ENCODE measurements around the gene GTPBP10.

The GTPBP10 gene

DNA sequence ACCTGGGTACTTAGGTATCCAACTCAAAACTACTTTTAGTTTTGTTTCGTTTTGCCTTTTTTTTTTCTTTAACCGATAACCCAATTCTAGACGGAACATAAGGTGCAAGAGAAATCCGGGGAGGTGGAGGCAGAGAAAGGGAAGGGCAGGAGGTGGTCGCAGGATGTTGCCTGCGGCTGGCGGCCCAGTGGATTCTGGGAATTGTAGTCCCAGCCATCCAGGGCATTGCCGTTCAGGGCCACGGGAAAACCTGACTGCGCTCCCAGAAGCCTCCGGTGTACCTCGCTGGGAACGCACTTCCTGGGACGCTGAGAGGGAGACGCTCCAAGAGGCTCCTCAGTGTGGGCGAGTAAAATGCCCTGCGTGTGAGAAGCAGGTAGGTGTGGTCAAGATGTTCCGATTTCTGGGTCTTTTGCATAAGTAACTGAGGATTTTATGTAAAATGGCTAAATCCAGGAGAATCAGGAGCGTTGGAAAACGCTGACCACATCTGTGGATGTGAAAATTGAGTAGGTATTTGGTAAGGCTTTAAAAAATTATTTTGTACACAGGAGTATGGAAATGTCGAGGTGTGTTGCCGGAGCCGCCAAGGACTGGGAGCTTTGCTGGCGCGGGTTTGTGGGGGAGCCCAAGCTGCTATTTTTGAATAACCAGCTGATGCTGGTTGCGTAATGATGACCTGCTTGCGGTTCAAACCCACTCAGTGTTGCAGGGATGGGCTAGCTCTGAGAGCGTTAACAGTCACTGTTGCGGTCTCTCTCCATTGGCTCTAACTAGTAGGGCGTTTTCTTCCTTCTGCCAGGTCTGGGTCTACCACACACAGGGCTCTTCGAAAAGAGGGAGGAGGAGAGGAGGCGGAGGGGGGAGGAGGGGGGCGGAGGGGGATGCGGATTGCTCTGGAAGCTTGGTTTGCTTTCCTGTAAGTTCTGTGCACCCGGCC, 56.9 kb downstream of the GTPBP10 start, which contains the start of gene CLDN12:
Gene CLDN12 (plus strand): TSS at position 288 of the 940 bp plus-strand sequence. CDS start 9,216 bp downstream, outside the sequence.
- ATAC-seq (ENCODE audit: insufficient read depth, low read depth) (peak; percentile 99), DNase-seq (peak; percentile 85)
- Histone ChIP-seq H3K4me1 (ENCODE audit: insufficient read depth, low read length) (peaks cover 22% of the 10 kb centered on the region), H3K9ac (ENCODE audit: low read depth, low read length) (peak within 1 kb of the TSS; percentile 63), H3K36me3 (ENCODE audit: insufficient read depth, low read length) (peaks cover 17% of the 10 kb centered on the region; the same call in 1 of the 2 replicates), H3K4me3 (ENCODE audit: low read depth in 1 of 2, low read length in 2 of 2) (peak within 1 kb of the TSS; percentile 42 to 89), H3K79me2 (ENCODE audit: insufficient read depth, low read length) (no peaks in the 10 kb centered on the region; the same call in 1 of the 2 replicates), H3K9me3 (ENCODE audit: insufficient read depth, low read length, severe bottlenecking) (no peaks in the 10 kb centered on the region), H4K20me1 (ENCODE audit: insufficient read depth, low read length) (no peaks in the 10 kb centered on the region), H3K27me3 (ENCODE audit: insufficient read depth, low read length, poor library complexity) (no peaks in the 10 kb centered on the region), H2AFZ (ENCODE audit: low read depth, low read length) (peak within 1 kb of the TSS; percentile 93), H3K4me2 (ENCODE audit: insufficient read depth, low read length) (peak within 1 kb of the TSS; percentile 90), H3K27ac (ENCODE audit: low read length) (peak within 1 kb of the TSS; percentile 81)
- TF ChIP-seq, protein P1, sequence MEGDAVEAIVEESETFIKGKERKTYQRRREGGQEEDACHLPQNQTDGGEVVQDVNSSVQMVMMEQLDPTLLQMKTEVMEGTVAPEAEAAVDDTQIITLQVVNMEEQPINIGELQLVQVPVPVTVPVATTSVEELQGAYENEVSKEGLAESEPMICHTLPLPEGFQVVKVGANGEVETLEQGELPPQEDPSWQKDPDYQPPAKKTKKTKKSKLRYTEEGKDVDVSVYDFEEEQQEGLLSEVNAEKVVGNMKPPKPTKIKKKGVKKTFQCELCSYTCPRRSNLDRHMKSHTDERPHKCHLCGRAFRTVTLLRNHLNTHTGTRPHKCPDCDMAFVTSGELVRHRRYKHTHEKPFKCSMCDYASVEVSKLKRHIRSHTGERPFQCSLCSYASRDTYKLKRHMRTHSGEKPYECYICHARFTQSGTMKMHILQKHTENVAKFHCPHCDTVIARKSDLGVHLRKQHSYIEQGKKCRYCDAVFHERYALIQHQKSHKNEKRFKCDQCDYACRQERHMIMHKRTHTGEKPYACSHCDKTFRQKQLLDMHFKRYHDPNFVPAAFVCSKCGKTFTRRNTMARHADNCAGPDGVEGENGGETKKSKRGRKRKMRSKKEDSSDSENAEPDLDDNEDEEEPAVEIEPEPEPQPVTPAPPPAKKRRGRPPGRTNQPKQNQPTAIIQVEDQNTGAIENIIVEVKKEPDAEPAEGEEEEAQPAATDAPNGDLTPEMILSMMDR (IDR thresholded peaks at IDR 0.05; ENCODE audit: borderline replicate concordance, extremely low read depth, low read length, poor library complexity, severe bottlenecking) = no peak
- TF ChIP-seq EZH2 (IDR thresholded peaks at IDR 0.05; ENCODE audit: borderline replicate concordance, low read depth, low read length, severe bottlenecking) = no peak

DNA sequence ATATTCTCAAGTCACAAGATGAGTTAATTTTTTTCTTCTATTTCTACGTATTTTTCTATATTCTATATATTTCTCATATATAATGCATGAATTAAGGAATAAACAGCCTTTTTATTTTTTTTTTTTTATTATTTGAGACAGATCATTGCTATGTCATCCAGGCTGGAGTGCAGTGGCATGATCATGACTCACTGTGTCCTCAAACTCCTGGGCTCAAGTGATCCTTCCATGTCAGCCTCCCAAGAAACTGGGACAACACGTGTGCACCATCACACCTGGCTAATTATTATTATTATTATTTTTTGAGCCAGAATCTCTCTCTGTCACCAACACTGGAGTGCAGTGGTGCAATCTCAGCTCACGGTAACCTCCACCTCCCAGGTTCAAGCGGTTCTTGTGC, 58.3 kb downstream of the GTPBP10 start:
- Histone ChIP-seq H3K9me3 (ENCODE audit: insufficient read depth, low read length, severe bottlenecking) (no peaks in the 10 kb centered on the region), H3K27me3 (ENCODE audit: insufficient read depth, low read length, poor library complexity) (no peaks in the 10 kb centered on the region), H3K9ac (ENCODE audit: low read depth, low read length) (no peak overlapping the region), H3K4me1 (ENCODE audit: insufficient read depth, low read length) (peaks cover 22% of the 10 kb centered on the region), H3K27ac (ENCODE audit: low read length) (no peak overlapping the region), H3K79me2 (ENCODE audit: insufficient read depth, low read length) (no peaks in the 10 kb centered on the region; the same call in 1 of the 2 replicates), H4K20me1 (ENCODE audit: insufficient read depth, low read length) (no peaks in the 10 kb centered on the region), H3K4me2 (ENCODE audit: insufficient read depth, low read length) (peak overlapping the region; percentile 90), H2AFZ (ENCODE audit: low read depth, low read length) (no peak overlapping the region), H3K36me3 (ENCODE audit: insufficient read depth, low read length) (peaks cover 20% of the 10 kb centered on the region; the same call in 1 of the 2 replicates), H3K4me3 (ENCODE audit: low read depth in 1 of 2, low read length in 2 of 2) (peak overlapping the region in 1 of 2 experiments; percentile 89; a peak in 1 of 4 replicates)
- ATAC-seq (ENCODE audit: insufficient read depth, low read depth) (no peak), DNase-seq (no peak)
- TF ChIP-seq, protein P1 (IDR thresholded peaks at IDR 0.05; ENCODE audit: borderline replicate concordance, extremely low read depth, low read length, poor library complexity, severe bottlenecking) = no peak
- no peak for TF ChIP-seq EZH2 (IDR thresholded peaks at IDR 0.05; ENCODE audit: borderline replicate concordance, low read depth, low read length, severe bottlenecking)

DNA sequence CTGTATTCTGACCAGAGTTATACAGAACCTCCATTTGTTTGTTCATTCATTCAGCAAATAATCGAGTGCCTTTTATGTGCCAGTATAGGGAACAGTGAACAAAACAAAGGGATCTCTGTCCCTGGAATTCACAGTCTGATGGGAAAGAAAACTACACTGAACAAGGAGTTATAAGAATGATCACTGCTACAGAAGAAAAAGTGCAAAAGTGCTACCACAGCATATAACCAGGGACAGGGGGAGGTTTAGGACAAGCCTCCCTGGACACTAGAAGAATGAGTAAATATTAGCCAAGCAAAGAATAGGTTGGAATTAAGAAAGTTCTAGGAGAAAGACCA, 60.9 kb downstream of the GTPBP10 start:
- H3K4me2 ChIP-seq (ENCODE audit: insufficient read depth, low read length) = no peak overlapping the region
- H3K4me1 ChIP-seq (ENCODE audit: insufficient read depth, low read length) = peaks cover 22% of the 10 kb centered on the region
- H2AFZ ChIP-seq (ENCODE audit: low read depth, low read length) = no peak overlapping the region
- peaks cover 25% of the 10 kb centered on the region for H3K36me3 ChIP-seq (ENCODE audit: insufficient read depth, low read length)
- DNase-seq = no peak
- no peak for ATAC-seq (ENCODE audit: insufficient read depth, low read depth)
- no peak overlapping the region for H3K9ac ChIP-seq (ENCODE audit: low read depth, low read length)
- no peaks in the 10 kb centered on the region; the same call in 1 of the 2 replicates for H3K79me2 ChIP-seq (ENCODE audit: insufficient read depth, low read length)
- TF ChIP-seq, protein P1 (IDR thresholded peaks at IDR 0.05; ENCODE audit: borderline replicate concordance, extremely low read depth, low read length, poor library complexity, severe bottlenecking) = no peak
- TF ChIP-seq EZH2 (IDR thresholded peaks at IDR 0.05; ENCODE audit: borderline replicate concordance, low read depth, low read length, severe bottlenecking) = no peak
- H3K4me3 ChIP-seq (ENCODE audit: low read depth in 1 of 2, low read length in 2 of 2) = no peak overlapping the region
- H4K20me1 ChIP-seq (ENCODE audit: insufficient read depth, low read length) = no peaks in the 10 kb centered on the region
- no peak overlapping the region for H3K27ac ChIP-seq (ENCODE audit: low read length)
- H3K9me3 ChIP-seq (ENCODE audit: insufficient read depth, low read length, severe bottlenecking) = no peaks in the 10 kb centered on the region
- no peaks in the 10 kb centered on the region for H3K27me3 ChIP-seq (ENCODE audit: insufficient read depth, low read length, poor library complexity)
